Body of pancreas (tissue), 4 donors: Measurements from ENCODE around the gene ASCC1.

ENCODE experiments used
- CTCF ChIP-seq, 7 experiments: fragments of 450-650 bp in 4 of 7; fragments of 200-600 bp in 3 of 7; sonication (generic) in 3 of 7; IDR thresholded peaks; one replicate each; pipeline ENCODE4 v1.5.1; 2016 to 2019; ENCODE audit warnings: antibody characterized with exemption in 7 of 7
- POLR2A ChIP-seq, 3 donors: fragments of 450-650 bp; IDR thresholded peaks; one replicate each; pipeline ENCODE4 v1.6.1; 2016; ENCODE audit warnings: antibody characterized with exemption in 3 of 3, mild to moderate bottlenecking in 2 of 3

GRCh38 chr10:72167118-72167517 lies 49.0 kb downstream of the ASCC1 start:
- no peak for TF ChIP-seq CTCF (IDR thresholded peaks at IDR 0.05)
- no peak for TF ChIP-seq POLR2A (IDR thresholded peaks at IDR 0.05)
